ENCODE measurements around the gene C1QTNF2.
"Not testable (repeated sequence)": the region's sequence is repeated elsewhere in the genome, so short reads cannot be mapped to it uniquely, and the experiment has no call there.

The C1QTNF2 gene

GRCh38 chr5:160340513-160340912, 29.9 kb downstream of the C1QTNF2 start:
- not testable (repeated sequence) for DNase-seq

- no peak for DNase-seq
These were observed 30.9 kb downstream of the C1QTNF2 start for GRCh38 chr5:160339406-160340130.

DNA sequence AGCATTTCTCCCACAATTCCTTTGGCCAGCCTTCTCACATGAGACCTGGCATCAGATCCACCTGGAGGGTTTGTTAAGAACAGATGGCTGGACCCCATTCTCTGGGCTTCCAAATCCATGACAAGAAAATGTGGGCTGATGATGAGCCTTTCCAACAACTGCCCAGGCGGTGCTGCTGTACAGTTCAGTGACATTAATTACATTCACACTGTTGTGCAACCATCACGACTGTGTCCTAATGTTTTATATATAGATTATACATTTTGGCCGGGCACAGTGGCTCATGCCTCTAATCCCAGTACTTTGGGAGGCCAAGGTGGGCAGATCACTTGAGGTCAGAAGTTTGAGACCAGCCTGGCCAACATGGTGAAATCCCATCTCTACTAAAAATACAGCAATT, 35.7 kb downstream of the C1QTNF2 start:
- DNase-seq: not testable (repeated sequence)

- DNase-seq: no peak
These were observed 36.7 kb downstream of the C1QTNF2 start for GRCh38 chr5:160333721-160334120.

DNA sequence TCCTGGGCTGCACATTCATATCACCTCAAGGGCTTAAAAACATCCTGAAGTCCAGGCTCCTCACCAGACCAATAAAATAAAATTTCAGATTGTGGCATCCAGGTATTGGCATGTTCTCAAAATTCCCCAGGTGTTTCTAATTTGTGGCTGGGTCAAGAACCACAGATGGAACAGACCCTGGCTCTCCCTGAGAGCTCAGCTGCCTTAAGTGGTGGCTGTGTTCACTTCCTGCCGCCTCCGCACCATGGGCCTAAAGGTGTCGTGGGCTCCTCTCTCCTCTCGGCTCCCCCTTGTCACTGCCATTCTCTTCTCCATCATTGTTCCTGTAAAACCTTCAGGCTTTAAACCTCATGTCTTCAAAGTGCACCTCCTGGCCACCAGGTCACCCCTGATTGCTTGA, 40.2 kb downstream of the C1QTNF2 start:
- no peak for DNase-seq

GRCh38 chr5:160327818-160328217, 42.6 kb downstream of the C1QTNF2 start:
- no peak for DNase-seq

GRCh38 chr5:160326981-160327380, 43.4 kb downstream of the C1QTNF2 start:
- no peak for DNase-seq

DNA sequence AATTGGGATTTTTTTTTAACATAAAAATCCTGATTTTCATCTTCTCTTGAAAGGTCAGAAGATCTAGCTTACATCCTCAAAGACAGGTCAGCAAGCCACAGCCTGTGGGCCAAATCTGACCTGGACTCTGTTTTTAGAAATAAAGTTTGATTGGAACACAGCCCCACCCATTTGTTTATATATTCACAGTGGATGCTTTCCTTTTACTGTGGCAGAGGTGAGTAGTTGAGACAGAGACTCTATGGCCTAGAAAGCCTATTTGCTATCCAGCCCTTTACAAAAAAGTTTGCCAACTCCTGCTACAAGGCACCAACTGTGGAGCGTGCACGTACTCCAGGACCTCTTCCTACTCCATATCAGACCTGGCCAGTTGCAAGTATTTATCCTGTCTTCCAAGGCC, 44.7 kb downstream of the C1QTNF2 start:
- no peak for DNase-seq

- no peak for DNase-seq
These were observed 45.5 kb downstream of the C1QTNF2 start for GRCh38 chr5:160324886-160325285.

DNA sequence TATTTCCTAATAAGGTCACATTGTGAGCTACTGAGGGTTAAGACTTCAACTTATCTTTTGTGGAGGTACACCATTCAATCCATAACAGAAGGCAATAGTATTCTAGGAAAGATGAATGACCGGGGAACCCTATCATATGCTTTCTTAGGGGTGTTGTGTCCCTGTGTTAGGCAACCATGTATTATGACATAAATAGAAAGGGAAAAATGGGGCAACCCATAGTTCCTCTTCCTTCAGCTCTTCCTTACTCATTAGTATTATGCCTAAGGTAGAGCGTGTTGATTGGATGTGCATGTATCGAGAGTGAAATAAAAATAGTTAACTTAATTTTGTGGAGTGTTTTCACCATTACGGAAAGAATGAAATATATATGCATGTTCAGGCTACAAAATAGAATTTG, 52.0 kb downstream of the C1QTNF2 start:
- DNase-seq: no peak

DNA sequence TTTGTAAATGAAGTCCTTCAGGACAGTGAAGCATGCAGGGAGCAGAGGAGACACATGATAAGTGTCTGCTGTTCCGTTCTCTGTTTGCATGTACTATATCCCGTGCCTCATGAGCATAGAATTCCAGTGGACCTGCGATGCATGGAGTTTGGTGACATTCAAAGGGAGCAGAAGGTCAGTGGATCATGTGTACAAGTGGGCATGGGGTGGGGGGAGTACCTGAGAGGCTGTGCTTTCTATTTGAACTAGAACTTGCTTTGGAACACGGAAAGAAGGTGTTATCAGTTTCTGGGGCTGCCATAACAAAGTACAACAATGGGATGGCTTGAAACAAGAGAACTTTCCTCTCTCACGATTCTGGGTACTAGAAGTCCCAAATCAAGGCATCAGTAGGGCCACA, 53.0 kb downstream of the C1QTNF2 start:
- no peak for DNase-seq

- no peak for DNase-seq
These were observed 54.5 kb downstream of the C1QTNF2 start for GRCh38 chr5:160315968-160316367.

- no peak for DNase-seq
These were observed 57.3 kb downstream of the C1QTNF2 start for GRCh38 chr5:160312960-160313727.

DNA sequence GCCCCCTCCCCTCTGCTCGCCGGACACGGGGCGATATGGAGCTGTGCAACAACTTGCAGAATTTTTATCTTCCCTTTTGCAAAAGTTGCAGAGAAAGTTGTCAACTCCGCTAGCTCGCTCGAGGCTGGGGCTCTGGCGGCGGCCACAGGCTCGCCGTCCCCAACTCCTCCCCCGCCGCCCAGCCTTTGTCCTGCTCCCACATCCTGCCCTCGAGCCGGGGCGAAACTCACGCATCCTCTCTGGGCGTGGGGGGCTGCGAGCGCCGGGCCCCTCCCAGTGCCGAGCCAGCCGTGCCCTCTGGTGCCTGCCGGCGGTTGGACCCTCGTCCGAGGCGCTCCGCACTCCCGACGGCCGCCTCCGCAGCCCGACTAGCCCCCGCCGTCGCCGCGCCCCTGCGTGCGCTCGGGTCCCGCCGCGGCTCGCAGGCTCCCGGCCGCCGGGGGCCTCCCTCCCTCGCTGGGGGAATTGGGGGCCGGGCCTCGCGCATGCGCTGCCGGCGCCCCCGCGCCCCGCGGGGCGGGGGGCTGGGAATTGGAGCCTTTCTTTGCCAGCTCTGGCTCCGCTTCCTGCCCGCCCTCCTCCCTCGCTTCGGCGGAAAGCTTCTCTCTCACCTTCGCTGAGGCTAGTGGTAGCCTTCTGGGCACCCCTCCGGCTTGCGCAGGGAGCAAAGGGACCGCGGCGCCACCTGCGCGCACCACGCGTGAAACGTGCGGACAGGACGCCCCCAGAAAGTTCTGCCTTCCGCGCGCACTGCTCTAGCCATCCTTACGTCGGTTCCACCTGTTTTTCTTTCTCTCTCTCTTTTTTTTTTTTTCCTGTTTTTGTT, 58.1 kb downstream of the C1QTNF2 start, which contains the start of gene CCNJL:
Gene CCNJL, minus strand, starts transcription at position 431 of the 826 bp plus-strand sequence. CDS start 641 bp downstream, outside the sequence.
- DNase-seq: no peak

- DNase-seq: no peak
These were observed 58.8 kb downstream of the C1QTNF2 start for GRCh38 chr5:160311491-160312133.

DNA sequence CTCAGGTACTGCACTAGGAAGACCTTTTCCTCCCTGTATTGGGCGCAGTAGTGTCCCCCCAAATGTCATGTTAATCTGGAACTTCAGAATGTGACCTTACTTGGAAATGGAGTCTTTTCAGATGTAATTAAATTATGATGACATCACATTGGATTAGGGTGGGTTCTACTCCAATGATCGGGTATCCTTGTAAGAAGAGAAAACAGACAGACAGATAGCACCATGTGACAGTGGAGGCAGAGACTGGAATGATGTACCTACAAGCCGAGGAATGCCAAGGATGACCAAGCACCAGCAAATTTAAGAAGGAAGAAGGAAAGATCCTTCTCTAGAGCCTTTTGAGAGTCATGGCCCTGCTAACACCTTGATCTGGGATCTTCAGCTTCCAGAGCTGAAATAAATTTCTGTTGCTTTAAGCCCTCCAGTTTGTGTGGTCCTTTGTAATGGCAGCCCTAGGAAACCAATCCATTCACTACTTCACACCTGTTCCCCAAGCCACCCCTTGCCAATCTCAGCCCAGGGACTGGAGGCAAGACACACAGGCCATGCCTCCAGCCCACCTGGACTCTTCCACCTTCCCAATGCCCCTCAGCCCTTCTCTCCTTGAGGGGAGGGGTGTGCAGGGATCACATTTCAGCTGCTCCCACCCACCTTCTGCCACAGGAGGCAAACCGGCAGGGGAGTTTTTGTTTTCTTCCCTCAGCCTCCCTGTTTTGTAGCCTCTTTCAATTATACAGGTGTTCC, 59.7 kb downstream of the C1QTNF2 start:
- DNase-seq: no peak

GRCh38 chr5:160310140-160310539, 60.3 kb downstream of the C1QTNF2 start:
- no peak for DNase-seq

DNA sequence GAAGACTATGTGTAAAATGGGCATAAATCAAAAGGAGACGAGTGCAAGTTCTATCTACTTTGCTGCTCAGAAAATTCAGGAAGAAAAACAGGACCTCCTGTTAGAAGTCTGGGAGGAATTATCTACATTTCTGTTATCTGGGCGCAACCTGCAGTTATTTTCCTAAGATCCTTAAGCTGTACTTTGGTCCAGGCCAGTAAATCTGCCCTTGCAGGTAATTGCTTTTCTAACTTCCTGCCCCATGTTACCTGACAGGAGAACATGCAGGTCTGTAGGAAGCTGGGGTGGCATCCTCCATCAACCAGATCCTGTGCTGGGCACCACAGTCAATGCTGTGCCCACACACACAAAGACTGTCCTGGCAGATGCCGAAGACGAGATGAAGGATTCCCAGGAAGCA, 63.7 kb downstream of the C1QTNF2 start:
- no peak for DNase-seq

DNA sequence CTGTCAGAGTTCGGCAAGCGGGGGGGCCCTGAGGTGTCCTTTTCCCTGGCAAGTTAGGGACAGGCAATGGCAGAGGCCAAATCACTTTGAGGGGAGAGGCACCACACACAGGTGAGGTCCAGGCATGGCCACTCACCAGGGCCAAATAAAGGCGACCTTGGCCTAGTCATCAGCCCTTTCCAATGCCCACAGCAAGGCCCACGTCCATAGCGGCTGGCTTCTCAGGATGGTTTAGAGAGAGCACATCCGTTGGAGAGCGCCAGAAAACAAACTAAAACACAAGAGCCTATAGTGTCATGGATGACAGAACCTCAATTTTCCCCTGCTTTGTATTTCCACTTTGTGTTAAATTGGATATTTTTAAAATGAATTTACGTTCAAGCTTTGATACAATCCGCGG, 65.1 kb downstream of the C1QTNF2 start:
- no peak for DNase-seq

GRCh38 chr5:160303690-160304089, 66.7 kb downstream of the C1QTNF2 start:
- DNase-seq: no peak

GRCh38 chr5:160298189-160298588, 72.2 kb downstream of the C1QTNF2 start:
- no peak for DNase-seq

GRCh38 chr5:160297776-160298175, 72.7 kb downstream of the C1QTNF2 start:
- no peak for DNase-seq
